HCT116 (cell line): ENCODE results near the gene SLIT1. TPM values are rescaled to one million over a fixed set of nuclear protein-coding genes. Genes with fewer than 3 reads are reported as not detected.

Experiments
- ATAC-seq: fragments of 200-7000 bp; cut with Tn5 transposase; 2 replicates; pipeline ENCODE4 v1.9.1; 2020; ENCODE audit warnings: mild to moderate bottlenecking, moderate library complexity
- BruUV-seq: library from RNA; stranded (reverse); fragments of 400-500 nt; replicated peaks from 2 replicates; lab custom pipeline; 2021; lab: Mats Ljungman, UMichigan
- CTCF ChIA-PET: fragments of 300-600 bp; sonication (Branson Sonifier 250); formaldehyde crosslinking; loops from one replicate; lab custom pipeline; 2021; ENCODE audit warnings: antibody characterized with exemption; lab: Charles Lee
- POLR2A ChIA-PET: fragments of 300-600, 350-600 bp; sonication (Branson Sonifier 250); formaldehyde crosslinking; loops from one replicate; lab custom pipeline; 2021; ENCODE audit warnings: antibody characterized with exemption; lab: Charles Lee
- RAD21 ChIA-PET, 2 experiments: fragments of 300-600 bp; sonication (Branson Sonifier 250); formaldehyde crosslinking; loops; one replicate each; lab custom pipeline; 2023; ENCODE audit warnings: low total read pairs in 2 of 2; ENCODE audit not compliant: uncharacterized antibody in 2 of 2, unreplicated experiment in 2 of 2, low non-redundant PET in 1 of 2; lab: Charles Lee
- DNase-seq: peaks from one replicate; pipeline ENCODE4 v3.0.0-alpha.2; 2010; ENCODE audit warnings: low read depth, low spot score
- H2AFZ ChIP-seq: fragments of 200-600 bp; shearing (Covaris generic), sonication (generic); 2 replicates; pipeline ENCODE4 v1.6.1; 2017; ENCODE audit warnings: low read depth, mixed run types, mixed read lengths, antibody characterized with exemption, low read length; ENCODE audit not compliant: poor library complexity, severe bottlenecking
- H3K27ac ChIP-seq: 2 replicates; pipeline ENCODE4 v1.5.1; 2012; ENCODE audit warnings: low read depth, low read length
- H3K27me3 ChIP-seq: fragments of 200-600 bp; sonication (generic); 2 replicates; pipeline ENCODE4 v1.6.1; 2016; ENCODE audit warnings: mixed run types, low read length, mixed read lengths; ENCODE audit not compliant: insufficient read depth
- H3K36me3 ChIP-seq, 2 experiments: fragments of 200-500 bp in 1 of 2; fragments of 200-600 bp in 1 of 2; sonication (Bioruptor generic) in 1 of 2; sonication (generic) in 1 of 2; 2 replicates each; pipeline versions ENCODE4 v1.5.1 to v1.6.1; 2014 to 2016; ENCODE audit warnings: low read length in 2 of 2, inconsistent platforms in 1 of 2, mixed read lengths in 1 of 2, mixed run types in 1 of 2; ENCODE audit not compliant: insufficient read depth in 2 of 2, control insufficient read depth in 1 of 2
- H3K4me1 ChIP-seq, 2 experiments: fragments of 200-600 bp in 1 of 2; sonication (generic) in 1 of 2; 2 replicates each; pipeline versions ENCODE4 v1.5.1 to v1.6.1; 2012 to 2017; ENCODE audit warnings: low read length in 2 of 2, inconsistent platforms in 1 of 2, mild to moderate bottlenecking in 1 of 2, mixed read lengths in 1 of 2, mixed run types in 1 of 2, moderate library complexity in 1 of 2; ENCODE audit not compliant: insufficient read depth in 2 of 2, control insufficient read depth in 1 of 2
- H3K4me2 ChIP-seq: fragments of 200-600 bp; sonication (generic); 2 replicates; pipeline ENCODE4 v1.6.1; 2017; ENCODE audit warnings: mixed run types, low read length, mixed read lengths
- H3K4me3 ChIP-seq, 2 experiments: fragments of 200-600 bp in 1 of 2; sonication (generic) in 1 of 2; replicated peaks in 1 of 2; 2 replicates each; pipeline ENCODE4 v1.5.1; 2011 to 2016; ENCODE audit warnings: low read length in 2 of 2, control low read depth in 1 of 2, low read depth in 1 of 2, mild to moderate bottlenecking in 1 of 2, mixed read lengths in 1 of 2, mixed run types in 1 of 2
- H3K79me2 ChIP-seq: fragments of 200-600 bp; sonication (generic); 2 replicates; pipeline ENCODE4 v1.6.1; 2017; ENCODE audit warnings: mild to moderate bottlenecking, mixed run types, low read length, moderate library complexity, mixed read lengths; ENCODE audit not compliant: insufficient read depth
- H3K9ac ChIP-seq: fragments of 200-600 bp; sonication (generic); 2 replicates; pipeline ENCODE4 v1.6.1; 2016; ENCODE audit warnings: low read length, mixed read lengths
- H3K9me2 ChIP-seq: fragments of 200-600 bp; sonication (generic), shearing (Covaris generic); 2 replicates; pipeline ENCODE4 v1.6.1; 2017; ENCODE audit warnings: mixed run types, mild to moderate bottlenecking, moderate library complexity; ENCODE audit not compliant: insufficient read depth
- H3K9me3 ChIP-seq, 2 experiments: fragments of 200-500 bp in 1 of 2; fragments of 200-600 bp in 1 of 2; sonication (Bioruptor generic) in 1 of 2; sonication (generic) in 1 of 2; 2 replicates each; pipeline ENCODE4 v1.6.1; 2014 to 2017; ENCODE audit warnings: low read length in 2 of 2, mixed read lengths in 2 of 2, inconsistent platforms in 1 of 2, low read depth in 1 of 2, mild to moderate bottlenecking in 1 of 2, mixed run types in 1 of 2, moderate library complexity in 1 of 2; ENCODE audit not compliant: control insufficient read depth in 1 of 2, insufficient read depth in 1 of 2
- H4K20me1 ChIP-seq: fragments of 200-600 bp; sonication (generic), shearing (Covaris generic); 2 replicates; pipeline ENCODE4 v1.6.1; 2017; ENCODE audit warnings: mixed run types, mild to moderate bottlenecking, moderate library complexity; ENCODE audit not compliant: insufficient read depth
- EGR1 ChIP-seq: IDR thresholded peaks from 2 replicates; pipeline ENCODE4 v1.6.1; 2012; ENCODE audit warnings: low read depth
- EZH2phosphoT487 ChIP-seq: fragments of 200-600 bp; IDR thresholded peaks from 2 replicates; pipeline ENCODE4 v1.6.1; 2018; ENCODE audit warnings: antibody characterized with exemption, borderline replicate concordance
- FOSL1 ChIP-seq: IDR thresholded peaks from 2 replicates; pipeline ENCODE4 v1.6.1; 2012; ENCODE audit warnings: low read depth
- POLR2A ChIP-seq: IDR thresholded peaks from 2 replicates; pipeline ENCODE4 v1.7.0; 2011; ENCODE audit warnings: borderline replicate concordance; ENCODE audit not compliant: insufficient read depth, insufficient read length; ENCODE audit errors: extremely low read depth
- SIN3A ChIP-seq: IDR thresholded peaks from 2 replicates; pipeline ENCODE4 v1.6.1; 2012; ENCODE audit warnings: low read depth
- SP1 ChIP-seq: IDR thresholded peaks from 2 replicates; pipeline ENCODE4 v1.6.1; 2012; ENCODE audit warnings: low read depth
- SRF ChIP-seq: IDR thresholded peaks from 2 replicates; pipeline ENCODE4 v1.6.1; 2012; ENCODE audit warnings: low read depth
- TCF7L2 ChIP-seq: IDR thresholded peaks from 2 replicates; pipeline ENCODE4 v1.7.0; 2011; ENCODE audit warnings: borderline replicate concordance, inconsistent platforms; ENCODE audit not compliant: insufficient read depth, insufficient read length; ENCODE audit errors: extremely low read depth
- YY1 ChIP-seq: IDR thresholded peaks from 2 replicates; pipeline ENCODE4 v1.6.1; 2011; ENCODE audit warnings: low read length, low read depth, moderate library complexity, mild to moderate bottlenecking; ENCODE audit not compliant: insufficient replicate concordance; ENCODE audit errors: extremely low read depth
- ZFX ChIP-seq: fragments of 450-650 bp; IDR thresholded peaks from 2 replicates; pipeline ENCODE4 v1.6.1; 2017
- intact Hi-C: fragments of 100-400 bp; cut with micrococcal nuclease; formaldehyde crosslinking; loops from 2 replicates; pipeline ENCODE4 v1.10.0; 2022
- total RNA-seq: library from RNA; stranded (reverse); gene quantifications from one replicate; pipeline ENCODE4 v1.2.1, GENCODE V29; 2021; ENCODE audit not compliant: unreplicated experiment
- TF ChIP-seq, protein P1 (sequence below): IDR thresholded peaks from 2 replicates; pipeline ENCODE4 v1.6.1; 2012; ENCODE audit warnings: low read depth
- TF ChIP-seq, protein P2 (sequence below): IDR thresholded peaks from 2 replicates; pipeline ENCODE4 v1.6.1; 2012
- TF ChIP-seq, protein P3 (sequence below): IDR thresholded peaks from 2 replicates; pipeline ENCODE4 v1.6.1; 2012

SLIT1 gene
- total RNA-seq, 1 experiment from 2014 or later: 0.42 TPM

DNA sequence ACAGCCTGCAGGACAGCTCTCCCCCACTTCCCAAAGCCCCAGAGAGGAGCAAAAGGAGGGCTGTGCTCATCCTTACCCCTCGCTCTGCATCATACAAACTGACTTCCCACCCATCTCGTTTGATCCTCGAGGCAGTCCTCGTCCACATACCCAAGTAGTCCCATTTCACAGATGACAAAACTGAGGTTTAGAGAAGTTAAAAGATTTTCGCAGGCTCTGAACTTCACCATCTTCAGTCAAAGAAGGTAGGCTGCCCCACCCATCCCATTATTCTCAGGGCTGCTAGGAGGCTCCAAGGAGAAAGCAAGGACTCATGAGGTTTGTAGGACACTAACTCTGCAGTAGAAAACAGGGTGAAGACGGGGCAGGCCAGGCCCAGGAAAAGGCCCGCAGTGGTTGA is 147.1 kb downstream of the SLIT1 start:
- TF ChIP-seq YY1: no peak
- no peak for TF ChIP-seq FOSL1
- TF ChIP-seq, protein P1, sequence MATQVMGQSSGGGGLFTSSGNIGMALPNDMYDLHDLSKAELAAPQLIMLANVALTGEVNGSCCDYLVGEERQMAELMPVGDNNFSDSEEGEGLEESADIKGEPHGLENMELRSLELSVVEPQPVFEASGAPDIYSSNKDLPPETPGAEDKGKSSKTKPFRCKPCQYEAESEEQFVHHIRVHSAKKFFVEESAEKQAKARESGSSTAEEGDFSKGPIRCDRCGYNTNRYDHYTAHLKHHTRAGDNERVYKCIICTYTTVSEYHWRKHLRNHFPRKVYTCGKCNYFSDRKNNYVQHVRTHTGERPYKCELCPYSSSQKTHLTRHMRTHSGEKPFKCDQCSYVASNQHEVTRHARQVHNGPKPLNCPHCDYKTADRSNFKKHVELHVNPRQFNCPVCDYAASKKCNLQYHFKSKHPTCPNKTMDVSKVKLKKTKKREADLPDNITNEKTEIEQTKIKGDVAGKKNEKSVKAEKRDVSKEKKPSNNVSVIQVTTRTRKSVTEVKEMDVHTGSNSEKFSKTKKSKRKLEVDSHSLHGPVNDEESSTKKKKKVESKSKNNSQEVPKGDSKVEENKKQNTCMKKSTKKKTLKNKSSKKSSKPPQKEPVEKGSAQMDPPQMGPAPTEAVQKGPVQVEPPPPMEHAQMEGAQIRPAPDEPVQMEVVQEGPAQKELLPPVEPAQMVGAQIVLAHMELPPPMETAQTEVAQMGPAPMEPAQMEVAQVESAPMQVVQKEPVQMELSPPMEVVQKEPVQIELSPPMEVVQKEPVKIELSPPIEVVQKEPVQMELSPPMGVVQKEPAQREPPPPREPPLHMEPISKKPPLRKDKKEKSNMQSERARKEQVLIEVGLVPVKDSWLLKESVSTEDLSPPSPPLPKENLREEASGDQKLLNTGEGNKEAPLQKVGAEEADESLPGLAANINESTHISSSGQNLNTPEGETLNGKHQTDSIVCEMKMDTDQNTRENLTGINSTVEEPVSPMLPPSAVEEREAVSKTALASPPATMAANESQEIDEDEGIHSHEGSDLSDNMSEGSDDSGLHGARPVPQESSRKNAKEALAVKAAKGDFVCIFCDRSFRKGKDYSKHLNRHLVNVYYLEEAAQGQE: no peak
- TF ChIP-seq, protein P2, sequence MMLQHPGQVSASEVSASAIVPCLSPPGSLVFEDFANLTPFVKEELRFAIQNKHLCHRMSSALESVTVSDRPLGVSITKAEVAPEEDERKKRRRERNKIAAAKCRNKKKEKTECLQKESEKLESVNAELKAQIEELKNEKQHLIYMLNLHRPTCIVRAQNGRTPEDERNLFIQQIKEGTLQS: no peak
- TF ChIP-seq, protein P3, sequence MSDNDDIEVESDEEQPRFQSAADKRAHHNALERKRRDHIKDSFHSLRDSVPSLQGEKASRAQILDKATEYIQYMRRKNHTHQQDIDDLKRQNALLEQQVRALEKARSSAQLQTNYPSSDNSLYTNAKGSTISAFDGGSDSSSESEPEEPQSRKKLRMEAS: no peak
- no peak for TF ChIP-seq POLR2A
- no peak for TF ChIP-seq SP1
- no peak for TF ChIP-seq ZFX
- TF ChIP-seq SRF: no peak
- TF ChIP-seq EGR1: no peak
- no peak for TF ChIP-seq EZH2phosphoT487
- no peak for TF ChIP-seq TCF7L2
- TF ChIP-seq SIN3A: no peak
- H3K9me3 ChIP-seq: no peaks in the 10 kb centered on the region
- ChIA-PET RAD21 (no interaction called here), POLR2A (no interaction called here), CTCF (interaction anchor here (2.2 to 6.6 kb wide), 3 partner anchors 13 to 158 kb away, joined by 5 to 107 read pairs (median 5); no protein-coding TSS in a partner anchor)
- no peak overlapping the region for H3K27ac ChIP-seq
- no peaks in the 10 kb centered on the region for H3K79me2 ChIP-seq
- no peaks in the 10 kb centered on the region for H3K27me3 ChIP-seq
- no peaks in the 10 kb centered on the region for H3K9me2 ChIP-seq
- no peak overlapping the region for H3K9ac ChIP-seq
- H2AFZ ChIP-seq: no peak overlapping the region
- peaks cover 7 to 15% of the 10 kb centered on the region in 2 experiments; a peak in 3 of 4 replicates for H3K4me1 ChIP-seq
- no peaks in the 10 kb centered on the region for H4K20me1 ChIP-seq
- no peak overlapping the region for H3K4me3 ChIP-seq
- intact Hi-C loops: no loop called here
- no peak for ATAC-seq
- no peaks in the 10 kb centered on the region for H3K36me3 ChIP-seq
- H3K4me2 ChIP-seq: 0 out of 2 replicates have a peak overlapping the region, but pooled peaks have one; percentile 89
- no TSS peak for BruUV-seq
- DNase-seq: no peak
